ENCODE data around the gene CCDC187. TPM values are rescaled to one million over a fixed set of nuclear protein-coding genes. Genes with fewer than 3 reads are reported as not detected.

CCDC187 gene
- total RNA-seq, 1 experiment from 2014 or later = 0.04 TPM

DNA sequence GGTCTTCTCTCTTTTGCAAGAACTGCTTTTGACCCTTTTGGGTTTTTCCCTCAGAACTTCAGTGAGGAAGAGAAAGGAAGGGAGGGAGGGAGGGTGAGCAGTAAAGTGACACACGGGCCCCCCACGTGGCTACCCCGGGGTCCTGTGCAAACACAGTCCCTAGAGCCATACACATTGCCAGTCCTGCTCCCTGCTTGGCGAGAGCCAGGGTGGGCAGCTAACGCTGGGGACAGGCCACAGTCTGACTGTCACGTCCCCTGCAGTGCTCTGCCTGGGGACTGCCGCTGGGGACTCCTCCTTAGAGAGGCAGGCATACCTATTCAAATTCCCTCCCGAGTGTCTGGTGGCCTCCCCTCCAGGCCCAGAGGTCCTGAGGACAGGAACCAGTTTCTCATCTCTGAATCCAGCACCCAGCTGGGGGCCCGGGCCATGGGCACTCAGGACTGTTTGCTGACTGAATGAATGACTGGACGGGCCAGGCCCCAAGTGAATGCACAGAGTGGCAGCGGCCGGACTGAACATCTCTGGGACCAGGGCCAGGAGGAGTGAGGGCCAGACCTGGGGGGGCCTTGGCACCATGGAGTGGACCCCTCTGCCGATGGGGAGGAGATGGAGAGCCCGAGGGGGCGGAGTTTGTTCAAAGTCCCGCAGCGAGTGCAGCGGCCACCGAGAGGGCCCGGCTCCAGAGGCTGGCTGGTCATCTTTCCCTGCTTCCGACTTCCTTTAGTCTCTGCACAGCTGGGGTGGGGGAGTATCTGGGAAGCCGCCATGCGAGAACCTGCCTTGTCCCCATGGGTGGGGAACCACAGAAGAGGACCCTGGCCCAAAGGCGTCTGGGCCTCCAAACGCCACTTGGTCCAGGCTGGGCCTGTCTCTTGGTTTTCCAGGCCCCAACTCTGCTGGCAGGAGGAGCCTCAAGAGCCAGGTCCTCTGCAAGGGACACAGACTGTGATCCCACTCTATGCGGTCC is 5.8 kb downstream of the CCDC187 start:
- ChIA-PET CTCF (no interaction called here), POLR2A (no interaction called here)
- Mint-ChIP-seq H3K27ac (no peak overlapping the region; the same call in 1 of the 2 replicates), H3K9me3 (no peaks in the 10 kb centered on the region), H3K36me3 (no peaks in the 10 kb centered on the region), H3K4me1 (peaks cover 3% of the 10 kb centered on the region), H3K4me3 (no peak overlapping the region), H3K27me3 (ENCODE audit: low read depth) (no peaks in the 10 kb centered on the region)
- no peak for DNase-seq (ENCODE audit: low spot score)
- TF ChIP-seq, protein P1, sequence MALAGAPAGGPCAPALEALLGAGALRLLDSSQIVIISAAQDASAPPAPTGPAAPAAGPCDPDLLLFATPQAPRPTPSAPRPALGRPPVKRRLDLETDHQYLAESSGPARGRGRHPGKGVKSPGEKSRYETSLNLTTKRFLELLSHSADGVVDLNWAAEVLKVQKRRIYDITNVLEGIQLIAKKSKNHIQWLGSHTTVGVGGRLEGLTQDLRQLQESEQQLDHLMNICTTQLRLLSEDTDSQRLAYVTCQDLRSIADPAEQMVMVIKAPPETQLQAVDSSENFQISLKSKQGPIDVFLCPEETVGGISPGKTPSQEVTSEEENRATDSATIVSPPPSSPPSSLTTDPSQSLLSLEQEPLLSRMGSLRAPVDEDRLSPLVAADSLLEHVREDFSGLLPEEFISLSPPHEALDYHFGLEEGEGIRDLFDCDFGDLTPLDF (CRISPR knock-in tag; IDR thresholded peaks at IDR 0.05) = no peak
- TF ChIP-seq, protein P2, sequence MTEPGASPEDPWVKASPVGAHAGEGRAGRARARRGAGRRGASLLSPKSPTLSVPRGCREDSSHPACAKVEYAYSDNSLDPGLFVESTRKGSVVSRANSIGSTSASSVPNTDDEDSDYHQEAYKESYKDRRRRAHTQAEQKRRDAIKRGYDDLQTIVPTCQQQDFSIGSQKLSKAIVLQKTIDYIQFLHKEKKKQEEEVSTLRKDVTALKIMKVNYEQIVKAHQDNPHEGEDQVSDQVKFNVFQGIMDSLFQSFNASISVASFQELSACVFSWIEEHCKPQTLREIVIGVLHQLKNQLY (CRISPR knock-in tag; IDR thresholded peaks at IDR 0.05) = no peak
- TF ChIP-seq NR2C2 (CRISPR knock-in tag; IDR thresholded peaks at IDR 0.05) (no peak), ZNF232 (CRISPR knock-in tag; IDR thresholded peaks at IDR 0.05) (no peak), CBFB (CRISPR knock-in tag; IDR thresholded peaks at IDR 0.05; ENCODE audit: low read depth) (no peak), ATF2 (CRISPR knock-in tag; IDR thresholded peaks at IDR 0.05; ENCODE audit: borderline replicate concordance, low read depth) (no peak), TCF7 (CRISPR knock-in tag; IDR thresholded peaks at IDR 0.05; ENCODE audit: low read depth) (no peak), GABPB1 (CRISPR knock-in tag; IDR thresholded peaks at IDR 0.05) (no peak), FOXP4 (CRISPR knock-in tag; IDR thresholded peaks at IDR 0.05) (no peak), ATF3 (CRISPR knock-in tag; conservative IDR thresholded peaks at IDR 0.05) (no peak), AR (CRISPR knock-in tag; IDR thresholded peaks at IDR 0.05) (no peak), HMGA2 (CRISPR knock-in tag; IDR thresholded peaks at IDR 0.05) (no peak), EMX1 (CRISPR knock-in tag; IDR thresholded peaks at IDR 0.05) (no peak), ZNF219 (CRISPR knock-in tag; IDR thresholded peaks at IDR 0.05; ENCODE audit: borderline replicate concordance) (no peak)
- TF ChIP-seq, protein P3, sequence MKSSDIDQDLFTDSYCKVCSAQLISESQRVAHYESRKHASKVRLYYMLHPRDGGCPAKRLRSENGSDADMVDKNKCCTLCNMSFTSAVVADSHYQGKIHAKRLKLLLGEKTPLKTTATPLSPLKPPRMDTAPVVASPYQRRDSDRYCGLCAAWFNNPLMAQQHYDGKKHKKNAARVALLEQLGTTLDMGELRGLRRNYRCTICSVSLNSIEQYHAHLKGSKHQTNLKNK (CRISPR knock-in tag; IDR thresholded peaks at IDR 0.05) = no peak
- TF ChIP-seq, protein P4, sequence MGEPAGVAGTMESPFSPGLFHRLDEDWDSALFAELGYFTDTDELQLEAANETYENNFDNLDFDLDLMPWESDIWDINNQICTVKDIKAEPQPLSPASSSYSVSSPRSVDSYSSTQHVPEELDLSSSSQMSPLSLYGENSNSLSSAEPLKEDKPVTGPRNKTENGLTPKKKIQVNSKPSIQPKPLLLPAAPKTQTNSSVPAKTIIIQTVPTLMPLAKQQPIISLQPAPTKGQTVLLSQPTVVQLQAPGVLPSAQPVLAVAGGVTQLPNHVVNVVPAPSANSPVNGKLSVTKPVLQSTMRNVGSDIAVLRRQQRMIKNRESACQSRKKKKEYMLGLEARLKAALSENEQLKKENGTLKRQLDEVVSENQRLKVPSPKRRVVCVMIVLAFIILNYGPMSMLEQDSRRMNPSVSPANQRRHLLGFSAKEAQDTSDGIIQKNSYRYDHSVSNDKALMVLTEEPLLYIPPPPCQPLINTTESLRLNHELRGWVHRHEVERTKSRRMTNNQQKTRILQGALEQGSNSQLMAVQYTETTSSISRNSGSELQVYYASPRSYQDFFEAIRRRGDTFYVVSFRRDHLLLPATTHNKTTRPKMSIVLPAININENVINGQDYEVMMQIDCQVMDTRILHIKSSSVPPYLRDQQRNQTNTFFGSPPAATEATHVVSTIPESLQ (CRISPR knock-in tag; IDR thresholded peaks at IDR 0.05) = no peak
- TF ChIP-seq, protein P5, sequence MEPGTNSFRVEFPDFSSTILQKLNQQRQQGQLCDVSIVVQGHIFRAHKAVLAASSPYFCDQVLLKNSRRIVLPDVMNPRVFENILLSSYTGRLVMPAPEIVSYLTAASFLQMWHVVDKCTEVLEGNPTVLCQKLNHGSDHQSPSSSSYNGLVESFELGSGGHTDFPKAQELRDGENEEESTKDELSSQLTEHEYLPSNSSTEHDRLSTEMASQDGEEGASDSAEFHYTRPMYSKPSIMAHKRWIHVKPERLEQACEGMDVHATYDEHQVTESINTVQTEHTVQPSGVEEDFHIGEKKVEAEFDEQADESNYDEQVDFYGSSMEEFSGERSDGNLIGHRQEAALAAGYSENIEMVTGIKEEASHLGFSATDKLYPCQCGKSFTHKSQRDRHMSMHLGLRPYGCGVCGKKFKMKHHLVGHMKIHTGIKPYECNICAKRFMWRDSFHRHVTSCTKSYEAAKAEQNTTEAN (CRISPR knock-in tag; IDR thresholded peaks at IDR 0.05) = no peak
- ATAC-seq = no peak
